Immature natural killer cell (primary cell): Measurements from ENCODE around the gene DNAJC6. TPM values are rescaled to one million over a fixed set of nuclear protein-coding genes. Genes with fewer than 3 reads are reported as not detected.

Experiments used
- DNase-seq, 3 donors: peaks; one replicate each; pipeline ENCODE4 v3.0.0; 2022; ENCODE audit warnings: mixed read lengths in 1 of 3
- H3K27ac Mint-ChIP-seq, 6 donors: one replicate each; pipeline ENCODE4 v1.8.0; 2020; ENCODE audit warnings: mixed read lengths in 6 of 6, mild to moderate bottlenecking in 5 of 6, inconsistent platforms in 4 of 6, moderate library complexity in 3 of 6
- H3K27me3 Mint-ChIP-seq, 3 donors: one replicate each; pipeline ENCODE4 v1.8.0; 2020 to 2021; ENCODE audit warnings: low read depth in 3 of 3, mild to moderate bottlenecking in 3 of 3, mixed read lengths in 3 of 3, moderate library complexity in 3 of 3, inconsistent platforms in 1 of 3
- H3K36me3 Mint-ChIP-seq, 3 donors: one replicate each; pipeline ENCODE4 v1.8.0; 2020; ENCODE audit warnings: mixed read lengths in 3 of 3, inconsistent platforms in 2 of 3, mild to moderate bottlenecking in 2 of 3
- H3K4me1 Mint-ChIP-seq, 2 donors: one replicate each; pipeline ENCODE4 v1.8.0; 2020; ENCODE audit warnings: inconsistent platforms in 2 of 2, mild to moderate bottlenecking in 2 of 2, mixed read lengths in 2 of 2, moderate library complexity in 1 of 2
- H3K4me3 Mint-ChIP-seq, 5 donors: one replicate each; pipeline ENCODE4 v1.8.0; 2020; ENCODE audit warnings: mild to moderate bottlenecking in 5 of 5, mixed read lengths in 5 of 5, inconsistent platforms in 3 of 5, moderate library complexity in 3 of 5
- H3K9me3 Mint-ChIP-seq, 6 donors: one replicate each; pipeline ENCODE4 v1.8.0; 2020; ENCODE audit warnings: mild to moderate bottlenecking in 6 of 6, mixed read lengths in 6 of 6, inconsistent platforms in 4 of 6, moderate library complexity in 3 of 6
- polyA plus RNA-seq, 3 donors: library from polyadenylated mRNA; unstranded; fragments of 300-500 nt; fragmentation: Illumina TruSeq; gene quantifications; one replicate each; pipeline ENCODE4 v1.2.3, GENCODE V29; 2021

Gene DNAJC6
- polyA plus RNA-seq, 3 donors from 2014 or later = 0.04 to 0.06 TPM; not detected in 1

GRCh38 chr1:65316233-65316632, 6.9 kb downstream of the DNAJC6 start:
- no peak overlapping the region for H3K4me3 Mint-ChIP-seq
- H3K27ac Mint-ChIP-seq = no peak overlapping the region
- H3K36me3 Mint-ChIP-seq = no peaks in the 10 kb centered on the region
- DNase-seq = no peak
- no peaks in the 10 kb centered on the region for H3K4me1 Mint-ChIP-seq
- peaks cover 0 to 5% (median 1%) of the 10 kb centered on the region in 6 donors for H3K9me3 Mint-ChIP-seq
- peaks cover 1 to 18% (median 9%) of the 10 kb centered on the region in 3 donors for H3K27me3 Mint-ChIP-seq

GRCh38 chr1:65317866-65318653, 8.7 kb downstream of the DNAJC6 start:
- H3K4me1 Mint-ChIP-seq = no peaks in the 10 kb centered on the region
- H3K9me3 Mint-ChIP-seq = peaks cover 0 to 5% (median 1%) of the 10 kb centered on the region in 6 donors
- no peaks in the 10 kb centered on the region for H3K36me3 Mint-ChIP-seq
- peaks cover 3 to 12% (median 4%) of the 10 kb centered on the region in 3 donors for H3K27me3 Mint-ChIP-seq
- H3K27ac Mint-ChIP-seq = no peak overlapping the region
- DNase-seq = no peak
- no peak overlapping the region for H3K4me3 Mint-ChIP-seq

- Mint-ChIP-seq H3K27ac (no peak overlapping the region), H3K9me3 (peaks cover 0 to 6% (median 4%) of the 10 kb centered on the region in 6 donors), H3K4me1 (no peaks in the 10 kb centered on the region), H3K27me3 (peaks cover 4 to 8% (median 7%) of the 10 kb centered on the region in 3 donors), H3K36me3 (no peaks in the 10 kb centered on the region), H3K4me3 (no peak overlapping the region)
- DNase-seq = no peak
Measured at GRCh38 chr1:65319141-65319540, 9.8 kb downstream of the DNAJC6 start.

GRCh38 chr1:65319754-65320153, 10.4 kb downstream of the DNAJC6 start:
- Mint-ChIP-seq H3K9me3 (peaks cover 0 to 6% (median 4%) of the 10 kb centered on the region in 6 donors), H3K27me3 (peaks cover 4 to 8% (median 7%) of the 10 kb centered on the region in 3 donors)

GRCh38 chr1:65321879-65322278, 12.5 kb downstream of the DNAJC6 start:
- Mint-ChIP-seq H3K9me3 (peaks cover 0 to 14% (median 4%) of the 10 kb centered on the region in 6 donors), H3K27ac (no peak overlapping the region), H3K4me3 (no peak overlapping the region), H3K36me3 (no peaks in the 10 kb centered on the region), H3K4me1 (no peaks in the 10 kb centered on the region), H3K27me3 (peaks cover 4 to 10% (median 7%) of the 10 kb centered on the region in 3 donors)
- DNase-seq = no peak

More at GRCh38 chr1:65319754-65320153, 10.4 kb downstream of the DNAJC6 start:
- Mint-ChIP-seq H3K4me3 (no peak overlapping the region), H3K4me1 (no peaks in the 10 kb centered on the region), H3K27ac (no peak overlapping the region), H3K36me3 (no peaks in the 10 kb centered on the region)
- no peak for DNase-seq

GRCh38 chr1:65323246-65323645, 13.9 kb downstream of the DNAJC6 start:
- H3K27ac Mint-ChIP-seq = no peak overlapping the region
- H3K36me3 Mint-ChIP-seq = no peaks in the 10 kb centered on the region
- H3K9me3 Mint-ChIP-seq = peaks cover 0 to 14% (median 4%) of the 10 kb centered on the region in 6 donors
- H3K27me3 Mint-ChIP-seq = peaks cover 2 to 10% (median 7%) of the 10 kb centered on the region in 3 donors
- no peak for DNase-seq
- no peak overlapping the region for H3K4me3 Mint-ChIP-seq
- H3K4me1 Mint-ChIP-seq = no peaks in the 10 kb centered on the region

- peaks cover 0 to 11% (median 0%) of the 10 kb centered on the region in 6 donors for H3K9me3 Mint-ChIP-seq
Measured at GRCh38 chr1:65330021-65330420, 20.7 kb downstream of the DNAJC6 start.

GRCh38 chr1:65330822-65331221, 21.5 kb downstream of the DNAJC6 start:
- H3K9me3 Mint-ChIP-seq = peaks cover 0 to 9% (median 0%) of the 10 kb centered on the region in 6 donors
- no peaks in the 10 kb centered on the region for H3K4me1 Mint-ChIP-seq
- H3K36me3 Mint-ChIP-seq = no peaks in the 10 kb centered on the region
- no peak overlapping the region for H3K4me3 Mint-ChIP-seq
- H3K27ac Mint-ChIP-seq = no peak overlapping the region
- no peak for DNase-seq
- peaks cover 2 to 7% (median 5%) of the 10 kb centered on the region in 3 donors for H3K27me3 Mint-ChIP-seq

More at GRCh38 chr1:65330021-65330420, 20.7 kb downstream of the DNAJC6 start:
- Mint-ChIP-seq H3K36me3 (no peaks in the 10 kb centered on the region), H3K4me3 (no peak overlapping the region), H3K27ac (no peak overlapping the region), H3K4me1 (no peaks in the 10 kb centered on the region), H3K27me3 (peaks cover 2 to 3% (median 3%) of the 10 kb centered on the region in 3 donors)
- DNase-seq = no peak

- Mint-ChIP-seq H3K27ac (no peak overlapping the region), H3K9me3 (peaks cover 0 to 6% (median 0%) of the 10 kb centered on the region in 6 donors), H3K4me1 (no peaks in the 10 kb centered on the region), H3K27me3 (peaks cover 0 to 9% (median 7%) of the 10 kb centered on the region in 3 donors), H3K36me3 (no peaks in the 10 kb centered on the region), H3K4me3 (no peak overlapping the region)
- no peak for DNase-seq
Measured at GRCh38 chr1:65332821-65333220, 23.5 kb downstream of the DNAJC6 start.

GRCh38 chr1:65334081-65334480, 24.7 kb downstream of the DNAJC6 start:
- Mint-ChIP-seq H3K4me1 (no peaks in the 10 kb centered on the region), H3K27ac (no peak overlapping the region), H3K27me3 (peaks cover 0 to 7% (median 7%) of the 10 kb centered on the region in 3 donors), H3K36me3 (no peaks in the 10 kb centered on the region), H3K4me3 (no peak overlapping the region), H3K9me3 (peaks cover 0 to 6% (median 0%) of the 10 kb centered on the region in 6 donors)
- no peak for DNase-seq

- no peak overlapping the region for H3K4me3 Mint-ChIP-seq
- H3K27ac Mint-ChIP-seq = no peak overlapping the region
- no peaks in the 10 kb centered on the region for H3K4me1 Mint-ChIP-seq
- H3K27me3 Mint-ChIP-seq = peaks cover 0 to 8% (median 8%) of the 10 kb centered on the region in 3 donors
- no peaks in the 10 kb centered on the region for H3K36me3 Mint-ChIP-seq
- peaks cover 0 to 1% (median 0%) of the 10 kb centered on the region in 6 donors for H3K9me3 Mint-ChIP-seq
- no peak for DNase-seq
Measured at GRCh38 chr1:65339866-65340468, 30.6 kb downstream of the DNAJC6 start.

- Mint-ChIP-seq H3K27me3 (peaks cover 0 to 6% (median 6%) of the 10 kb centered on the region in 3 donors), H3K4me3 (no peak overlapping the region), H3K4me1 (no peaks in the 10 kb centered on the region), H3K9me3 (no peaks in the 10 kb centered on the region), H3K36me3 (no peaks in the 10 kb centered on the region), H3K27ac (no peak overlapping the region)
- DNase-seq = no peak
Measured at GRCh38 chr1:65341381-65341780, 32.0 kb downstream of the DNAJC6 start.

- Mint-ChIP-seq H3K4me1 (no peaks in the 10 kb centered on the region), H3K9me3 (no peaks in the 10 kb centered on the region), H3K27me3 (peaks cover 0 to 8% (median 4%) of the 10 kb centered on the region in 3 donors), H3K4me3 (no peak overlapping the region), H3K36me3 (no peaks in the 10 kb centered on the region), H3K27ac (no peak overlapping the region)
- no peak for DNase-seq
Measured at GRCh38 chr1:65343286-65343685, 33.9 kb downstream of the DNAJC6 start.

- no peaks in the 10 kb centered on the region for H3K9me3 Mint-ChIP-seq
Measured at GRCh38 chr1:65344171-65344814, 35.0 kb downstream of the DNAJC6 start.

More at GRCh38 chr1:65344171-65344814, 35.0 kb downstream of the DNAJC6 start:
- H3K4me1 Mint-ChIP-seq = no peaks in the 10 kb centered on the region
- H3K27me3 Mint-ChIP-seq = peaks cover 0 to 8% (median 4%) of the 10 kb centered on the region in 3 donors
- H3K4me3 Mint-ChIP-seq = no peak overlapping the region
- H3K27ac Mint-ChIP-seq = no peak overlapping the region
- H3K36me3 Mint-ChIP-seq = no peaks in the 10 kb centered on the region
- DNase-seq = no peak
